CD4-positive, alpha-beta T cell treated with Interleukin-6 at 100 ng/mL for 8 hours (primary cell): ENCODE data around the gene SMG6.
A peak's percentile ranks its signal among the peaks of the same experiment; 100 is the strongest.

Experiments used
- DNase-seq: peaks from one replicate; pipeline ENCODE4 v3.0.0-alpha.2; 2020; ENCODE audit warnings: mixed read lengths, low spot score

Gene SMG6

GRCh38 chr17:2048805-2049204 is 254.8 kb downstream of the SMG6 start:
- no peak for DNase-seq

GRCh38 chr17:2047590-2047989 is 256.0 kb downstream of the SMG6 start:
- DNase-seq, result no peak

GRCh38 chr17:2044263-2044894 is 259.2 kb downstream of the SMG6 start:
- DNase-seq, result no peak

- no peak for DNase-seq
Measured at GRCh38 chr17:2043785-2044184, 259.8 kb downstream of the SMG6 start.

- DNase-seq, result no peak
Measured at GRCh38 chr17:2042933-2043332, 260.7 kb downstream of the SMG6 start.

- DNase-seq, result no peak
Measured at GRCh38 chr17:2042390-2042847, 261.2 kb downstream of the SMG6 start.

GRCh38 chr17:2041561-2042389 is 261.8 kb downstream of the SMG6 start, which contains the start of gene OVCA2:
Gene OVCA2 (plus strand): TSS chr17:2042022. CDS start chr17:2042048, 26 bp downstream.
- peak; percentile 97 for DNase-seq

GRCh38 chr17:2040942-2041560 is 262.5 kb downstream of the SMG6 start:
- DNase-seq, result no peak

- no peak for DNase-seq
Measured at GRCh38 chr17:2040219-2040827, 263.3 kb downstream of the SMG6 start.

GRCh38 chr17:2037155-2037554 is 266.4 kb downstream of the SMG6 start:
- no peak for DNase-seq

GRCh38 chr17:2035541-2036488 is 267.8 kb downstream of the SMG6 start:
- DNase-seq, result no peak

- no peak for DNase-seq
Measured at GRCh38 chr17:2034806-2035540, 268.6 kb downstream of the SMG6 start.

GRCh38 chr17:2034157-2034556 is 269.4 kb downstream of the SMG6 start:
- no peak for DNase-seq

GRCh38 chr17:2033153-2033552 is 270.4 kb downstream of the SMG6 start:
- DNase-seq, result no peak

- DNase-seq, result no peak
Measured at GRCh38 chr17:2030779-2031163, 272.8 kb downstream of the SMG6 start.

- peak; percentile 82 for DNase-seq
Measured at GRCh38 chr17:2029911-2030778, 273.4 kb downstream of the SMG6 start, which contains the start of gene DPH1. Gene DPH1 (plus strand): TSS chr17:2030153. CDS start chr17:2030170, 17 bp downstream.

GRCh38 chr17:2028737-2029136 is 274.8 kb downstream of the SMG6 start:
- no peak for DNase-seq

- DNase-seq, result no peak
Measured at GRCh38 chr17:2028234-2028614, 275.4 kb downstream of the SMG6 start.

- DNase-seq, result no peak
Measured at GRCh38 chr17:2027528-2028233, 275.9 kb downstream of the SMG6 start.
